Effector memory CD4-positive, alpha-beta T cell (primary cell): ENCODE results near the gene DOHH.

ENCODE experiments used
- DNase-seq, 3 donors: peaks; one replicate each; pipeline ENCODE4 v3.0.0-alpha.2; 2020
- H3K27ac ChIP-seq: 2 replicates; pipeline ENCODE4 v1.7.0; 2013; ENCODE audit warnings: mild to moderate bottlenecking, low read length, moderate library complexity; ENCODE audit not compliant: insufficient read depth, poor library complexity, severe bottlenecking
- H3K27me3 ChIP-seq: replicated peaks from 2 replicates; pipeline ENCODE4 v1.7.0; 2013; ENCODE audit warnings: mild to moderate bottlenecking, low read length; ENCODE audit not compliant: insufficient read depth, control insufficient read depth, poor library complexity, severe bottlenecking
- H3K36me3 ChIP-seq: 2 replicates; pipeline ENCODE4 v1.7.0; 2013; ENCODE audit warnings: mild to moderate bottlenecking, low read length, moderate library complexity; ENCODE audit not compliant: control insufficient read depth, insufficient read depth
- H3K4me1 ChIP-seq: 2 replicates; pipeline ENCODE4 v1.7.0; 2013; ENCODE audit warnings: low read length, mild to moderate bottlenecking; ENCODE audit not compliant: control insufficient read depth, insufficient read depth, poor library complexity, severe bottlenecking
- H3K4me3 ChIP-seq: 2 replicates; pipeline ENCODE4 v1.7.0; 2013; ENCODE audit warnings: low read length, low read depth, mild to moderate bottlenecking; ENCODE audit not compliant: insufficient read depth, poor library complexity, severe bottlenecking
- H3K9me3 ChIP-seq: 2 replicates; pipeline ENCODE4 v1.7.0; 2013; ENCODE audit warnings: mild to moderate bottlenecking, low read length, moderate library complexity; ENCODE audit not compliant: control insufficient read depth

Gene DOHH

DNA sequence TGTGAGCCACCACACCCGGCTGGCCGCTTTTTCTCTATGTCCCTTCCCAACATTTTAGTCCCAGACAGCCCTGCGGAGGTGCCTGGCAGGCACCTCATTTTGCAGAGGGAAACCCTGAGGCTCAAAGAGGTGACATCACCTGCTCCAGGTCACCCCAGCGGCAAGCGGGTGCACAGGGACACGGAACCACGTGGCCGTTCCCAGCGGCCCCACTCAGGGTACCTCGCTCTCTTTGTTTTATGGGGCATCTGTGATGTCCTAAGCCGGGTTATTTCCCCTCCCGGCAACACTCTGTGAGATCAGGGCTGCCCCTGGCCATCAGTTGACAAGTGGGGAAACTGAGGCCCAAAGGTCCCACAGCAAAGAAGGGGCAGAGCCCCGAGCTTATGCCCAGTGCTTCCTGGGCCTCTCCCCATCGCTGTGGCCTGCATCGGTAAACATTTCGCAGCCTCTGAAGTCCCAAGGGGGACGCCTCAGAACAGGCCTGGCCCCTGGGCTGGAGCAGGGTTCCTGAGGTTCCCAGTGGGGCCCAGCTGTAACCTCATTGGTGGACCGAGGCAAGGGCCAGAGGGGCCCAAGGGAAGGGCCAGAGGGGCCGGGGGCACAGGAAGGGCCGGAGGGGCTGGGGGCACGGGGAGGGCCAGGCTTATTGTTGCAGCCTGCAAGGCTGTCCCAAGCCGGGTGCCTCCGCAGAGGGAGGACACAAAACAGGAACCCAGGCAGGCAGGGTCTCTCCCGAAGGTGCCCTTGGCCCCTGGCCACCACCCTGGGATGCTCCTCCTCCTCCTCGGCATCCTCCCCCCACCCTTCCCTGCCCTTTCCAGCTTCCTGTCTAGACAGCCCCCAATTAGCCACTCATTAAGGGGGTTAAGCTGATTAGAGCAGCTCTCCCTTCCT lies 59.1 kb downstream of the DOHH start:
- DNase-seq, result no peak
- H3K4me3 ChIP-seq, result no peak overlapping the region
- no peaks in the 10 kb centered on the region for H3K27me3 ChIP-seq
- H3K36me3 ChIP-seq, result no peaks in the 10 kb centered on the region
- no peak overlapping the region for H3K27ac ChIP-seq
- H3K9me3 ChIP-seq, result no peaks in the 10 kb centered on the region
- H3K4me1 ChIP-seq, result no peaks in the 10 kb centered on the region
